Spleen (tissue), 11 donors: ENCODE measurements around the gene CCNI. TPM values are rescaled to one million over a fixed set of nuclear protein-coding genes. Genes with fewer than 3 reads are reported as not detected.
A peak's percentile ranks its signal among the peaks of the same experiment; 100 is the strongest.
"Not testable (repeated sequence)": the region's sequence is repeated elsewhere in the genome, so short reads cannot be mapped to it uniquely, and the experiment has no call there.

Experiments
- DNase-seq: peaks from one replicate; pipeline ENCODE4 v3.0.0-alpha.2; 2020
- H3K27ac ChIP-seq, 8 donors: fragments of 200-600 bp; sonication (generic) in 7 of 8; 1 replicate in 4 of 8; 2 replicates in 4 of 8; pipeline versions ENCODE4 v1.5.0 to v1.8.0; 2016 to 2021; ENCODE audit warnings: inconsistent platforms in 4 of 8, mild to moderate bottlenecking in 4 of 8, moderate library complexity in 1 of 8
- H3K27me3 ChIP-seq, 7 donors: fragments of 200-600 bp; sonication (generic) in 6 of 7; replicated peaks in 1 of 7; 1 replicate in 4 of 7; 2 replicates in 3 of 7; pipeline versions ENCODE4 v1.5.0 to v1.8.0; 2016 to 2021; ENCODE audit warnings: inconsistent platforms in 3 of 7, mild to moderate bottlenecking in 1 of 7
- H3K36me3 ChIP-seq, 6 donors: fragments of 200-600 bp; sonication (generic) in 5 of 6; 1 replicate in 4 of 6; 2 replicates in 2 of 6; pipeline versions ENCODE4 v1.5.0 to v1.8.0; 2016 to 2021; ENCODE audit warnings: inconsistent platforms in 2 of 6
- H3K4me1 ChIP-seq, 6 donors: fragments of 200-600 bp; sonication (generic) in 5 of 6; 1 replicate in 3 of 6; 2 replicates in 3 of 6; pipeline versions ENCODE4 v1.5.0 to v1.8.0; 2016 to 2021; ENCODE audit warnings: inconsistent platforms in 3 of 6
- H3K4me3 ChIP-seq, 8 donors: fragments of 200-600 bp; sonication (generic) in 7 of 8; 1 replicate in 4 of 8; 2 replicates in 4 of 8; pipeline versions ENCODE4 v1.5.0 to v1.8.0; 2016 to 2021; ENCODE audit warnings: inconsistent platforms in 4 of 8, mild to moderate bottlenecking in 4 of 8, moderate library complexity in 2 of 8
- H3K9me3 ChIP-seq, 8 donors: fragments of 200-600 bp; sonication (generic) in 7 of 8; 1 replicate in 4 of 8; 2 replicates in 4 of 8; pipeline versions ENCODE4 v1.5.0 to v1.8.0; 2016 to 2021; ENCODE audit warnings: inconsistent platforms in 4 of 8
- CTCF ChIP-seq, 11 experiments: fragments of 200-600 bp in 7 of 11; fragments of 450-650 bp in 4 of 11; sonication (generic) in 4 of 11; IDR thresholded peaks in 8 of 11; conservative IDR thresholded peaks in 3 of 11; 1 replicate in 7 of 11; 2 replicates in 4 of 11; pipeline versions ENCODE4 v1.4.0 to v1.8.0; 2016 to 2021; ENCODE audit warnings: antibody characterized with exemption in 11 of 11, inconsistent platforms in 4 of 11, mild to moderate bottlenecking in 1 of 11
- POLR2A ChIP-seq, 3 donors: fragments of 450-650 bp; IDR thresholded peaks; one replicate each; pipeline ENCODE4 v1.5.1; 2017; ENCODE audit warnings: antibody characterized with exemption in 3 of 3, mild to moderate bottlenecking in 1 of 3
- POLR2AphosphoS5 ChIP-seq, 3 donors: sonication (generic); formaldehyde crosslinking; IDR thresholded peaks; one replicate each; pipeline ENCODE4 v1.5.1; 2017; ENCODE audit warnings: antibody characterized with exemption in 3 of 3
- WGBS, 5 donors: extraction: QIAGEN DNeasy Blood & Tissue Kit in 3 of 5; methylation state at CpG; one replicate each; pipeline versions ENCODE4 v1.1.5 to v1.1.7; 2013 to 2018; 5-methylcytosine and 5-hydroxymethylcytosine counted together
- intact Hi-C: fragments of 100-400 bp; cut with DNase I; formaldehyde crosslinking; loops from one replicate; pipeline ENCODE4 v1.15.0; 2023; ENCODE audit warnings: low total_unique reads
- polyA plus RNA-seq, 3 donors: library from polyadenylated mRNA; stranded (reverse); fragments of 200-250 nt; gene quantifications; one replicate each; pipeline ENCODE4 v1.2.1, GENCODE V29; 2013
- total RNA-seq, 7 donors: library from RNA; depleted of rRNA in 3 of 7; stranded (reverse); fragments of >200 nt in 3 of 7; fragmentation: NEBNext Ultra II Directional in 4 of 7; extraction: Animal tissue kit (Norgen Biotek cat#: 25700) in 4 of 7; gene quantifications; one replicate each; pipeline versions ENCODE4 v1.1.0 to v1.2.1, GENCODE V29; 2016 to 2021
- donor health status: healthy with polysubstance abuse.
- donor health status: DM: no; HTN: no; CAD: no; lungs with moderate emphysema.
- donor health status: DM: no; HTN: no; CAD: no.
- donor health status: Bipolar disorder and iron deficiency.
- donor health status: healthy.
- donor health status: DM: no; HTN: no; CAD: no.
- donor health status: DM: yes; HTN: yes; CAD: no.

CCNI gene
- total and polyA plus RNA-seq, 10 donors: 88.8 to 312 (median 255) TPM

GRCh38 chr4:77093401-77093800 lies 17.6 kb upstream of the CCNI start:
- 64 to 81% (median 72%) methylated on average over 1 of the region's 1 CpG for WGBS, 5 donors
- intact Hi-C loops: loop anchor here (10.0 kb wide), 1 partner anchor 61 kb away; the partner anchor contains the start of gene CCNG2
- H3K27ac ChIP-seq: peak overlapping the region in 3 of 8 donors; percentile 19 to 28 (median 27)

GRCh38 chr4:77092975-77093374 lies 17.2 kb upstream of the CCNI start:
- Histone ChIP-seq H3K9me3 (no peaks in the 10 kb centered on the region), H3K27ac (peak overlapping the region in 5 of 8 donors; percentile 19 to 36 (median 27)), H3K4me3 (no peak overlapping the region), H3K4me1 (peaks cover 0 to 28% (median 7%) of the 10 kb centered on the region in 6 donors), H3K27me3 (no peaks in the 10 kb centered on the region), H3K36me3 (no peaks in the 10 kb centered on the region)
- intact Hi-C loops: loop anchor here (10.0 kb wide), 1 partner anchor 62 kb away; the partner anchor contains the start of gene CCNG2
- 62 to 77% (median 68%) methylated on average over 2 of the region's 2 CpGs for WGBS, 5 donors
- TF ChIP-seq CTCF (IDR thresholded peaks at IDR 0.05 in 8 of 11, conservative IDR thresholded peaks at IDR 0.05 in 3 of 11): no peak
- no peak for TF ChIP-seq POLR2AphosphoS5 (IDR thresholded peaks at IDR 0.05)
- no peak for TF ChIP-seq POLR2A (IDR thresholded peaks at IDR 0.05)
- no peak for DNase-seq

More at GRCh38 chr4:77093401-77093800, 17.6 kb upstream of the CCNI start:
- no peak overlapping the region for H3K4me3 ChIP-seq
- DNase-seq: no peak
- H3K27me3 ChIP-seq: no peaks in the 10 kb centered on the region
- peaks cover 0 to 28% (median 7%) of the 10 kb centered on the region in 6 donors for H3K4me1 ChIP-seq
- H3K9me3 ChIP-seq: no peaks in the 10 kb centered on the region
- no peaks in the 10 kb centered on the region for H3K36me3 ChIP-seq
- TF ChIP-seq CTCF (IDR thresholded peaks at IDR 0.05 in 8 of 11, conservative IDR thresholded peaks at IDR 0.05 in 3 of 11): no peak
- no peak for TF ChIP-seq POLR2AphosphoS5 (IDR thresholded peaks at IDR 0.05)
- TF ChIP-seq POLR2A (IDR thresholded peaks at IDR 0.05): no peak

- intact Hi-C loops: loop anchor here (10.0 kb wide), 1 partner anchor 65 kb away; the partner anchor contains the start of gene CCNG2
- TF ChIP-seq POLR2AphosphoS5 (IDR thresholded peaks at IDR 0.05): no peak
- no peak for TF ChIP-seq POLR2A (IDR thresholded peaks at IDR 0.05)
- TF ChIP-seq CTCF (IDR thresholded peaks at IDR 0.05 in 8 of 11, conservative IDR thresholded peaks at IDR 0.05 in 3 of 11): no peak
- Histone ChIP-seq H3K27ac (no peak overlapping the region), H3K4me1 (peaks cover 0 to 17% (median under 1%) of the 10 kb centered on the region in 6 donors), H3K27me3 (no peaks in the 10 kb centered on the region), H3K9me3 (no peaks in the 10 kb centered on the region), H3K4me3 (no peak overlapping the region), H3K36me3 (no peaks in the 10 kb centered on the region)
- DNase-seq: no peak
Observed at GRCh38 chr4:77089866-77090265, 14.1 kb upstream of the CCNI start.

- DNase-seq, H3K27ac ChIP-seq, intact Hi-C loops, H3K9me3 ChIP-seq, H3K4me3 ChIP-seq, H3K36me3 ChIP-seq, H3K27me3 ChIP-seq, H3K4me1 ChIP-seq: not testable (repeated sequence)
- whole genome bisulfite sequencing, 5 donors: 78 to 96% (median 86%) methylated on average over 1 of the region's 1 CpG
Observed at GRCh38 chr4:77087027-77087426, 11.2 kb upstream of the CCNI start.
